Activated CD4-positive, alpha-beta T cell treated with anti-CD3 and anti-CD28 coated beads, Interleukin-2, amount 10 ng/mL, durations not matched to agents 7 days and 5 days (primary cell): ENCODE results near the gene ATP5F1E. TPM values are rescaled to one million over a fixed set of nuclear protein-coding genes. Genes with fewer than 3 reads are reported as not detected.
"Not testable (repeated sequence)": the region's sequence is repeated elsewhere in the genome, so short reads cannot be mapped to it uniquely, and the experiment has no call there.

Source experiments
- CTCF ChIA-PET: fragments of 350-600 bp; sonication (Branson Sonifier 250); formaldehyde crosslinking; loops from one replicate; lab custom pipeline; 2021; ENCODE audit warnings: antibody characterized with exemption; lab: Charles Lee
- POLR2A ChIA-PET: fragments of 350-600 bp; sonication (Branson Sonifier 250); formaldehyde crosslinking; loops from one replicate; lab custom pipeline; 2021; ENCODE audit warnings: antibody characterized with exemption; lab: Charles Lee
- DNase-seq: peaks from one replicate; pipeline ENCODE4 v3.0.0-alpha.2; 2020
- H3K27ac Mint-ChIP-seq: one replicate; pipeline ENCODE4 v1.8.0; 2021; ENCODE audit warnings: mild to moderate bottlenecking, moderate library complexity, mixed read lengths
- H3K27me3 Mint-ChIP-seq: one replicate; pipeline ENCODE4 v1.8.0; 2021; ENCODE audit warnings: mixed read lengths
- H3K36me3 Mint-ChIP-seq: one replicate; pipeline ENCODE4 v1.8.0; 2021; ENCODE audit warnings: low read depth, mixed read lengths
- H3K4me1 Mint-ChIP-seq: one replicate; pipeline ENCODE4 v1.8.0; 2021; ENCODE audit warnings: mixed read lengths
- H3K4me3 Mint-ChIP-seq: one replicate; pipeline ENCODE4 v1.8.0; 2021; ENCODE audit warnings: mild to moderate bottlenecking, moderate library complexity, mixed read lengths
- H3K9me3 Mint-ChIP-seq: one replicate; pipeline ENCODE4 v1.8.0; 2021; ENCODE audit warnings: mixed read lengths
- total RNA-seq, 2 experiments: library from RNA; stranded (reverse); gene quantifications; one replicate each; pipeline ENCODE4 v1.2.3, GENCODE V29; 2021

The ATP5F1E gene
- total RNA-seq, 2 experiments from 2014 or later: 98.1 to 101 TPM

DNA sequence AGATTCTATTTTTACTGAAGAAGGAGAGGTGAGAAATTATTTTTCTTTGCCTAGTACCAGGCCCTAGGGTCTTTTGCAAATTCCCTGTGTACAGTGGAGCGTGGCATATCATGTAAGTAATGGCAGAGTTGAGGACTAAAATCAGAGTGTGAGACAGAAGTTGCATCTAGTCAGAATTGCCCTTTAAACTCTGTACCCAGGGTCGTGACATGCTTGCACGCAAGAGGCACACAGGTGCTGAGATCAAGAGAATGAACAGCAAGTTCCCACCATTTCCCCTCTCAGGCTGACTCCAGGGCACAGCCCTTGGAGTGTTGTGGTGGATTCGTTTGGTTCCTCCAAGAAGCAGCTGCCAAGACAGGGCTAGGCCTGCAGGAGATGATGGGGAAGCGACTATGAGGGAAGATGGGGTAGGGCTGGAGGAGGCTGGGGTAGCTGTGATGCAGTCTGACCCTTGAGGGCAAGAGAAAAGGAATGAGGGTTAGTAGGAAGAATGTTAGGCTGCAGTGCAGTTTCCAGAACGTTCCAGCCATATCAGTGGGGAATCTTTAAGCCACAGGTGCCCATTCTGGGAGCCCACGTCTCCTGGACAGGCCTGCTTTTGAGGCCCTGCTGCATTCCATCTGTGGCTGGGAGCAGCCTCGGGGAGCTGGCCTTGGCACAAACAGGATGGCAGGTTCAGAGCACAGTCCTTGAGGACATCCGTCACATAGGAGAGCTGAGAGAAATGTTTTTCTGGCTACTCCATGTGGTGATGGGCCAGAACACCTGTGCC lies 44.2 kb downstream of the ATP5F1E start:
- peaks cover 67% of the 10 kb centered on the region for H3K36me3 Mint-ChIP-seq
- CTCF ChIA-PET: interaction anchor here (0.6 kb wide), 1 partner anchor 13 kb away, joined by 3 read pairs; no protein-coding TSS in a partner anchor
- no peaks in the 10 kb centered on the region for H3K9me3 Mint-ChIP-seq

DNA sequence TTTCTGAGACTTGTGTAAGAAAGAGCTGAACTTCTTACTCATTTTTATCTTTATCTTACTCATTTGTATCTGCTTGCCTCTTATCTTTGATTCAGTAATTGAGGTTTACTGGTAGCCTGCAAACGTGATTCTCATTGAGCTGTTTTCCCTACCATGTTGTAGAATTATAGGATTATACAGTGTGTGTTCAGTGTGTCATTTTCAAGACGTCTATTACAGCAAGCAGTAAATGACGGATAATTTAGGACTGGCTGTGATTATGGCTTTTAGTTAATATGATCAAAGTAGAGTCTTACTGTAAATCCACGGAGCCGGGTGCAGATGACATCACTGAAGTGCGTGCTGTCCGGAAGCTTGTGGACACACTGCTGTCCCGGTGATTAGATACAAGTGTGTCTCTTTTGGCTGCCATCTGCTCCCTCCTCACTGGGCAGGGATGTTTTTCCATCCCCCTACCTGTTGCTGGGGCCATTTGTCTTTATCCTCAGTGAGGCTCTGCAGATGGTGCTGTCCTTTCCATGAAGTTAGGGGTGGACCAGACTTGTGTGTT lies 45.1 kb downstream of the ATP5F1E start:
- Mint-ChIP-seq H3K27me3 (no peaks in the 10 kb centered on the region), H3K4me1 (peaks cover 34% of the 10 kb centered on the region), H3K27ac (no peak overlapping the region), H3K4me3 (no peak overlapping the region), H3K9me3 (no peaks in the 10 kb centered on the region), H3K36me3 (peaks cover 66% of the 10 kb centered on the region)
- ChIA-PET CTCF (interaction anchor here (0.9 to 1.0 kb wide), 2 partner anchors 8 to 9 kb away, joined by 3 read pairs; no protein-coding TSS in a partner anchor), POLR2A (interaction anchor here (1.1 kb wide), 1 partner anchor 98 kb away, joined by 3 read pairs; no protein-coding TSS in a partner anchor)
- DNase-seq: no peak

More for the DNA sequence above, 44.2 kb downstream of the ATP5F1E start:
- H3K27me3 Mint-ChIP-seq: no peaks in the 10 kb centered on the region
- POLR2A ChIA-PET: interaction anchor here (1.1 kb wide), 1 partner anchor 99 kb away, joined by 3 read pairs; no protein-coding TSS in a partner anchor
- H3K4me1 Mint-ChIP-seq: peaks cover 26% of the 10 kb centered on the region
- no peak overlapping the region for H3K4me3 Mint-ChIP-seq
- no peak for DNase-seq
- no peak overlapping the region for H3K27ac Mint-ChIP-seq

DNA sequence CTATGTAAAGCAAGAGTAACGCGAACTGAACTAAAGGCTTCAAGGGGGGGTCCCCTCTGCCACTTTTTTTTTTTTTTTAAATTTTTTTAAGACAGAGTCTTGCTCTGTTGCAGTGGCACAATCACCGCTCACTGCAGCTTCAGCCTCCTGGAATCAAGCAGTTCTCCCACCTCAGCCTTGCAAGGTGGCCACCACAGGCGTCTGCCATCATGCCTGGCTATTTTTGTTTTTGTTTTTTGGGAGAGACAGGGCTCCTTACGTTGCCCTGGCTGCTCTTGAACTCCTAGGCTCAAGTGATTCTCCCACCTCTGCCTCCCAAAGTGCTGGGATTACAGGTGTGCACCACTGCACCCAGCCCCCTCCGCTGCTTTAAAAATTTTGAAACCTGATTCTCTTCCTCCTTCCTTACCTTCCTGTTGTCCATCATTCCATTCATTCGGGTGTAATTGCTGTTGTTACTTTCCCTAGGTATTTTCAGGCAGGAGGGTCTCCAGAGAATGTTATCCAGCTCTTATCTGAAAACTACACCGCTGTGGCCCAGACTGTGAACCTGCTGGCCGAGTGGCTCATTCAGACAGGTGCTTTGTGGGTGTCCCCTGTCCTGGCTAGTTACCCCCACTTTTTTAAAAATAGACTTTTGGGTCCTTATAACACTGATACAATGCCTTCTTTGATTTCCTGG lies 45.7 kb downstream of the ATP5F1E start:
- Mint-ChIP-seq H3K4me3 (no peak overlapping the region), H3K27me3 (no peaks in the 10 kb centered on the region), H3K27ac (no peak overlapping the region), H3K36me3 (peaks cover 61% of the 10 kb centered on the region), H3K4me1 (peaks cover 37% of the 10 kb centered on the region), H3K9me3 (no peaks in the 10 kb centered on the region)
- DNase-seq: no peak
- POLR2A ChIA-PET: interaction anchor here (1.1 kb wide), 1 partner anchor 97 kb away, joined by 3 read pairs; no protein-coding TSS in a partner anchor
- CTCF ChIA-PET: interaction anchor here (0.9 to 1.0 kb wide), 2 partner anchors 8 to 10 kb away, joined by 3 read pairs; no protein-coding TSS in a partner anchor

DNA sequence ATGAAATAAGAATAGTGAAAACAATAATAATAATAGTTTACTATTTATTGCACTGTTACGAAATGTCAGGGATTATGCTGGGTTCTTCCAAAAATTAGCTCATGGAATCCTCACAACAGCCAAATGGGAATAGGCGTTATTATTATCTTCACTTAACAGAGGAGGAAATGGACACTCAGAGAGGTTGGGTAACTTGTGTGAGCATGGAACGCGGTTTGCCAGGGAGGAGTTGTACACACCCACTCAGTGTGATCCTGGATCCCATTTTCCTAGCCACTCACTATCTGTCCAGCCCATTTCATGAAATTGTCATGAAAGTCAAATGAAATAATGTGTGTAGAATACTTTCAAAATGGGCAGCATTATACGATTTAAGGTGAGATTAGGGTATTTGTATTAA lies 46.5 kb downstream of the ATP5F1E start:
- ChIA-PET POLR2A (no interaction called here), CTCF (no interaction called here)
- H3K36me3 Mint-ChIP-seq: peaks cover 54% of the 10 kb centered on the region
- H3K4me1 Mint-ChIP-seq: peaks cover 37% of the 10 kb centered on the region
- H3K4me3 Mint-ChIP-seq: no peak overlapping the region
- H3K27ac Mint-ChIP-seq: no peak overlapping the region
- H3K27me3 Mint-ChIP-seq: no peaks in the 10 kb centered on the region
- no peak for DNase-seq
- no peaks in the 10 kb centered on the region for H3K9me3 Mint-ChIP-seq

DNA sequence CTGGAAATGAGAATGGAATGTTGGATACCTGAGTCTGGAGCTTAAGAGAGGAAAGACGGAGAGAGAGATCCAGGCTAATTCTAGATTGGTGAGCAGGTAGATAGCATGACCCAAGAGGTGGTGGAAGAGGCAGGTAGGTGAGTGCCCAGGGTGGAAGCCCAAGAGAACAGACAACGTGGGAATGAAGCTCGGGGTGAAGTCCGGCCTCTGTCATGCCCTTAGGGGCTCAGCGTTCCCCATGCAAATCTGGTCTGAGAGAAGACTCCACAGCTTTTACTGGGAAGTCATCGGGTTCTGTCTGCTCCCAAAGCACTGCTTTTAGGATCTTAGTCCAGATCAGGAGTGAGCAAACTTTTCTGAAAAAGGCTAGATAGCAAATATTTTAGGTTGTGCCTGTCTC lies 47.4 kb downstream of the ATP5F1E start:
- peaks cover 2% of the 10 kb centered on the region for H3K27me3 Mint-ChIP-seq
- H3K4me3 Mint-ChIP-seq: no peak overlapping the region
- peaks cover 38% of the 10 kb centered on the region for H3K4me1 Mint-ChIP-seq
- CTCF ChIA-PET: interaction anchor here (0.6 to 0.9 kb wide), 2 partner anchors 8 to 24 kb away, joined by 3 read pairs; no protein-coding TSS in a partner anchor
- no peak for DNase-seq
- POLR2A ChIA-PET: no interaction called here
- H3K27ac Mint-ChIP-seq: no peak overlapping the region
- H3K9me3 Mint-ChIP-seq: no peaks in the 10 kb centered on the region
- H3K36me3 Mint-ChIP-seq: peaks cover 47% of the 10 kb centered on the region

DNA sequence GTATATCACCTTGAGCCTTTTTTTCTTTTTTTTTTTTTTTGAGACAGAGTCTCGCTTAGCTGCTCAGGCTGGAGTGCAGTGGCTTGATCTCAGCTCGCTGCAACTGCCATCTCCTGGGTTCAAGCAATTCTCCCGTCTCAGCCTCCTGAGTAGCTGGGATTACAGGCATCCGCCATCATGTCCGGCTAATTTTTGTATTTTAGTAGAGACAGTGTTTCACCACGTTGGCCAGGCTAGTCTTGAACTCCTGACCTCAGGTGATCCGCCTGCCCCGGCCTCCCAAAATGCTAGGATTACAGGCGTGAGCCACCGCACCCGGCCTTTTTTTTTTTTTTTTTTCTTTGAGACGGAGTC lies 49.0 kb downstream of the ATP5F1E start:
- H3K9me3 Mint-ChIP-seq, H3K27me3 Mint-ChIP-seq, DNase-seq, POLR2A ChIA-PET, H3K27ac Mint-ChIP-seq: not testable (repeated sequence)
- H3K4me3 Mint-ChIP-seq: peak overlapping the region; percentile 94
- CTCF ChIA-PET: interaction anchor here (0.7 to 1.1 kb wide), 4 partner anchors 28 to 1081 kb away, joined by 3 to 6 read pairs (median 4); partner anchors contain the start of gene ATP5F1E
- peaks cover 38% of the 10 kb centered on the region for H3K4me1 Mint-ChIP-seq
- peaks cover 34% of the 10 kb centered on the region for H3K36me3 Mint-ChIP-seq

DNA sequence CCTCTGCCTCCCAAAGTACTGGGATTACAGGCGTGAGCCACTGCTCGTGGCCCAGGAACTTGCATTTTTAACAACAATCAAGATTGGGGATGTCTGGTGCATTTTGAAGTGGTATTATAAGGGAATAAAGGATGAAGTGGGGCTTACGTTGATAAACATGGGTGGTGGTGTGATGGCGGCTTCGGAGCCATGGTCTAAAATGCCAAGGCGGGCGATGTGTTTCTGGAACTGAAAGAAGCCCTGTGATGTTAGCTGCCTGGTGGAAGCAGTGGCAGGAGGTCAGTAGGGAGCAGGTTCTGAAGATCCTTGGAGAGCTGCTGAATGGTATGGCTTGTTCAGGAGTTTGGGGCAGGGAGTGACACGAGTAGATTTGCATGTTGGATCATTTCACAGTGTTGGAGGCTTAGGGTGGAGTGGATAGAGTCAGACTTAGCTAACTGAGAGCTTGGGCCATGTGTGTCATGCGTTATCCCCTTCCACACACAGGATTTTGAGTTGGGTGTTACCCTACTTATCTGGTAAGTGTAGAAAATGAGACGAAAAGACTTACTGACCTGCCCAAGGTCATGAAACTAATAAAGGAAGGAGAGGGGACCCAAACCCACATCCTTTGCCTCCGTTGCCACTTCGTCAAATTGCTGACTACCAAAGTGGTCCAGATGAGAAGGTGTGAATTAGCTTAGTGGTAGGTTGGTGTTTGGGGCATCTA lies 49.6 kb downstream of the ATP5F1E start:
- H3K27ac Mint-ChIP-seq: peak overlapping the region; percentile 72
- H3K9me3 Mint-ChIP-seq: no peaks in the 10 kb centered on the region
- peaks cover 38% of the 10 kb centered on the region for H3K4me1 Mint-ChIP-seq
- no peak for DNase-seq
- POLR2A ChIA-PET: no interaction called here
- CTCF ChIA-PET: interaction anchor here (0.6 to 1.1 kb wide), 4 partner anchors 29 to 529 kb away, joined by 3 to 6 read pairs (median 4); partner anchors contain the start of gene ATP5F1E
- H3K4me3 Mint-ChIP-seq: peak overlapping the region; percentile 94
- peaks cover 29% of the 10 kb centered on the region for H3K36me3 Mint-ChIP-seq
- peaks cover 3% of the 10 kb centered on the region for H3K27me3 Mint-ChIP-seq

DNA sequence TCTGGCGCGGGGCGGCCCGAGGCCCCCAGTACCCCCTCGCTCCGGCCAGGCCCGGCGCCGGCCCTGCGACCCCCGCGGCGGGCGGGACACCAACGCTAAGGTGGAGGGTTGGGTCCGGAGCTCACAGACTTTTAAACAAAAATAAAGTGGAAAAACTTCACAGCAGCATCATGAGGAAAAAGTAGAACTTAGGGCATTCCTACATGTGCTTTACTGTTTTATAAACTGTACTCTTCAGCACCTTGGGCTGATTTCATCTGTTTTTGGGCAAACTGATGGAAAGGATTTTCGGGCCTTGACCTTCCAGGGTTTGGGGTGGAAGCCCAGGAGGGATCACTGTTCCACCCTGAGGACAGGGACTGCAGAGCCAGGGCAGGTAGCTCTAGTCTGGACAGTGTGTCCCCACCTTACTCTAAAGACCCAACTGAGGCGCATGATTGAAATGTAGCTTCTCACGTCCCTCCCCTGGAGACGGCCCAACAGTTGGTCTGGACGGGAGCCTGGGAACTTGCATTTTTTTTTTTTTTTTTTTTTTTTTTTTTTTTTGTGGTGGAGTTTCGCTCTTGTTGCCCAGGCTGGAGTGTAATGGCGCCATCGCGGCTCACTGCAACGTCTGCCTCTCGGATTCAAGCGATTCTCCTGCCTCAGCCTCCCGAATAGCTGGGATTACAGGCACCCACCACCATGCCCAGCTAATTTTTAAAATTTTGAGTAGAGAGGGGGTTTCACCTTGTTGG lies 50.3 kb downstream of the ATP5F1E start:
- ChIA-PET POLR2A (no interaction called here), CTCF (interaction anchor here (0.6 to 0.8 kb wide), 2 partner anchors 51 to 528 kb away, joined by 3 read pairs; partner anchors contain the start of gene ATP5F1E)
- Mint-ChIP-seq H3K9me3 (no peaks in the 10 kb centered on the region), H3K36me3 (peaks cover 21% of the 10 kb centered on the region), H3K4me3 (peak overlapping the region; percentile 94), H3K4me1 (peaks cover 37% of the 10 kb centered on the region), H3K27ac (peak overlapping the region; percentile 91), H3K27me3 (peaks cover 3% of the 10 kb centered on the region)
- DNase-seq: no peak

DNA sequence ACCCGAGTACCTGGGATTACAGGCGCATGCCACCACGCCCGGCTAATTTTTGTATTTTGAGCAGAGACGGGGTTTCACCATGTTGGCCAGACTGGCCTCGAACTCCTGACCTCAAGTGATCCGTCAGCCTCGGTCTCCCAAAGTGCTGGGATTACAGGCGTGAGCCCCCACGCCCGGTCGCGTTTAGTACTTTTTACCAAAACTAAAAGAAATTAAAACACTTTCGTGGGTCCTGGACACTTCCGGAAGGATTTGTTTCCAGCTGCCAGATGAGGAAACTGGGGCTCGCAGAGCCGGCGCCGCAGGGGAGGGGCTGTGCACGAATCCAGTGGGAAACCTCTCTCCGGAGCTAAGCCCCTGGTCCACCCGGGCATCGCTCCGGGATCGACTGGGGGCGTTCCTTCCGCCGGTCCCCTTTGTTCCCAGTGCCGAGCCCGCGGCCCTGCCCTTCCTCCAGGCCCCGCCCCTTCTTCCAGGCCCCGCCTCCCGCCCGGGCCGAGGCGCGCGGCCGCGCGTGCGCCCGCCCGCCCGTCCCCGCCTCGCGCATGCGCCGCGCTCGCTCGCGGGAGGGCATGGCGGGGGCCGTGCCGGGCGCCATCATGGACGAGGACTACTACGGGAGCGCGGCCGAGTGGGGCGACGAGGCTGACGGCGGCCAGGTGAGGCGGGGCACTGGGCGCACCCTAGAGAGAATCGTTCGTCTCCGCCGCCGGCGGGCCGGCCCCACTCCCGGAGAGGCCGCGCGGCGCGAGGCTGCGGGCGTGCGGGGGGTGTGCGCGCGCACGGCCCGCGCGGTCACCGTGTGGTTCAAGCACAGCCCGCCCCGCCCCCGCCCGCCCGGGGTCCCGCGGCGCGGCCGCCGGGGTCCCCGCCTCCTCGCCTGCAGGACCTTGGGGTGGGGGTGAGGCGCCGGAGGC lies 51.2 kb downstream of the ATP5F1E start, which contains the start of gene NELFCD:
NELFCD (plus strand) TSS at position 546 of the 917 bp plus-strand sequence; CDS start at position 600, 54 bp downstream.
- POLR2A ChIA-PET: interaction anchor here (0.6 kb wide), 1 partner anchor 423 kb away, joined by 4 read pairs; no protein-coding TSS in a partner anchor
- Mint-ChIP-seq H3K27me3 (peaks cover 5% of the 10 kb centered on the region), H3K4me1 (peaks cover 35% of the 10 kb centered on the region), H3K36me3 (peaks cover 17% of the 10 kb centered on the region), H3K4me3 (peak within 1 kb of the TSS; percentile 94), H3K27ac (peak within 1 kb of the TSS; percentile 91), H3K9me3 (peaks cover 2% of the 10 kb centered on the region)
- peak; percentile 88 for DNase-seq
- CTCF ChIA-PET: interaction anchor here (0.8 kb wide), 1 partner anchor 51 kb away, joined by 3 read pairs; the partner anchor contains the start of gene ATP5F1E

DNA sequence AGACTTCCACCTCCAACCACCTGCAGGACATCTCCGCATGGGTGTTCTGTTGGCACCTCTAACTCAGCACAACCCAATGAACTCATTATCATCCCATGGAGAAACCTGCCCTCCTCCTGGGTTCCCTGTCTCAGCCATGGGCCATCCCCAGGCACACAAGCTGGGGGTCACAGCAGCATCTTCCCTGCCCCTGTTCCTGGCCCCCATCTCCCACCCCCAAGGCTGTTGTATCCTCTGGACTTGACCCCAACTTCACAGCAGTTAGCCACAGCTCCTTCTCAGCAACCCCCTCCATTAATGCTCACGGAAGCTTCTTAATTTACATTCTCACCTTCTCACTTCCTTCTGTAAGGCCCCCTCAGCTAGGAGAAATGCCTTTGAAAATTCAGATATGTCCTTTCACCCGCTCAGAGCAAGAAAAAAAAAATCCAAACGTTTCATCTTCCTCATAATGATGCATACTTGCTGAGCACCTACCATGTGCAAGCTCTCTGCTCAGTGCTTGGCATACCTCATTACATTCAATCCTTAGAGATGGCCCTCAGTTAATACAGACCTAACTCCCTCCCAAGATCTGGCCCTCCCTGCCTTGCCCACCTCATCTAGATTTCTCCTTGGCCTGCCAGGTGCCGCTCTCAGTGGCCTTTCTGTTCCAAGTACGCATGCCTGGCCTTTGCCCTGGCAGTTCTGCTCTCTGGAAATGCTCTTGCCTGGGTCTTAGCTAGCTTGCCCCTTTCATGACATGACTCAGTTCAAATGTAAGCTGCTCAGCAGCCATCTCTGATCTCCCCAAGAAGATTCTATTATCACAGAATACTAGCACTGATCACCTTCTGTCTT lies 53.6 kb downstream of the ATP5F1E start:
- POLR2A ChIA-PET: no interaction called here

More for the DNA sequence above, 53.6 kb downstream of the ATP5F1E start:
- DNase-seq: no peak
- CTCF ChIA-PET: interaction anchor here (0.6 to 1.6 kb wide), 4 partner anchors 8 to 99 kb away, joined by 3 to 4 read pairs (median 4); no protein-coding TSS in a partner anchor
- H3K27ac Mint-ChIP-seq: no peak overlapping the region
- H3K4me1 Mint-ChIP-seq: peaks cover 16% of the 10 kb centered on the region
- no peak overlapping the region for H3K4me3 Mint-ChIP-seq
- H3K36me3 Mint-ChIP-seq: peaks cover 7% of the 10 kb centered on the region
- peaks cover 10% of the 10 kb centered on the region for H3K9me3 Mint-ChIP-seq
- H3K27me3 Mint-ChIP-seq: peaks cover 7% of the 10 kb centered on the region
